Measurements from ENCODE around the gene CASP9.
A peak's percentile ranks its signal among the peaks of the same experiment; 100 is the strongest.
"Not testable (repeated sequence)": the region's sequence is repeated elsewhere in the genome, so short reads cannot be mapped to it uniquely, and the experiment has no call there.

The CASP9 gene

GRCh38 chr1:15493869-15494390 is 30.1 kb downstream of the CASP9 start:
- DNase-seq, result no peak

DNA sequence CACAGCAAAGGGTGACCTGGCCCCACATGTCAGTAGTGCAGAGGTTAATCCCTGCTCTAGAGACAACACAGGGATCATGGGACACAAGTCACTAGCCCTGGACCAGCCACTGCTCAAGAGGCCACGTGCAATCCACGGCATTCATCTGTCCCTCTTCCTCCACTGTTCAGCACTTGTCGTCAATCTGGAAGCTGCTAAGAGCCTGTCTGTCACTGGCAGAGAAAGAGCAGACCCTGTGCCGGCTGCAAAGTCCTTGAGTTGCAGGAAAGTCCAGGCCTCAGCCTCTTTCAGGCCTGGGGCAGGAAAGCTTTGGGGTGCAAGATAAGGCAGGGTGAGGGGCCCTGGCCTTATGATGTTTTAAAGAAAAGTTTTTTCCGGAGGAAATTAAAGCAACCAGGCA is 31.4 kb downstream of the CASP9 start:
- no peak for DNase-seq

DNA sequence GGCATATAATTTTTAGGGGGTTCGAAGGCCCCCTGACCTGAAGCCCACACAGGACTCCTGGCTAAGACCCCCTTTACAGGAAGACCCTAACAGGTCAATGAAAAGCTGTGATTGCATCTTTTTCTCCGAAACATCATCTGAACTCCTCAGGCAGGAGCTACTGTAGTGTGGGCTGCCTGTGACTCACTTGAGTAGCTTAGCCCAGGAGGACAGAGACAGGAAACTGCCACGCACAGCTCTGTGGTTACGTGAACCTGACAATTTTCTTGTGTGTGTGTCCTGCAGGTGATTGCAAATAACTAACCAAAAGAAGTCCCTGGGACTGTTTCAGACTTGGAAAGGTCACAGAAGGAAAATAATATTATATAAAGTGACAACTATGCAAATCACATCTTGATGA is 33.0 kb downstream of the CASP9 start:
- not testable (repeated sequence) for DNase-seq

- peak; percentile 47 for DNase-seq
Measured at GRCh38 chr1:15489052-15489736, 34.8 kb downstream of the CASP9 start.

GRCh38 chr1:15488371-15488770 is 35.6 kb downstream of the CASP9 start:
- DNase-seq, result no peak

DNA sequence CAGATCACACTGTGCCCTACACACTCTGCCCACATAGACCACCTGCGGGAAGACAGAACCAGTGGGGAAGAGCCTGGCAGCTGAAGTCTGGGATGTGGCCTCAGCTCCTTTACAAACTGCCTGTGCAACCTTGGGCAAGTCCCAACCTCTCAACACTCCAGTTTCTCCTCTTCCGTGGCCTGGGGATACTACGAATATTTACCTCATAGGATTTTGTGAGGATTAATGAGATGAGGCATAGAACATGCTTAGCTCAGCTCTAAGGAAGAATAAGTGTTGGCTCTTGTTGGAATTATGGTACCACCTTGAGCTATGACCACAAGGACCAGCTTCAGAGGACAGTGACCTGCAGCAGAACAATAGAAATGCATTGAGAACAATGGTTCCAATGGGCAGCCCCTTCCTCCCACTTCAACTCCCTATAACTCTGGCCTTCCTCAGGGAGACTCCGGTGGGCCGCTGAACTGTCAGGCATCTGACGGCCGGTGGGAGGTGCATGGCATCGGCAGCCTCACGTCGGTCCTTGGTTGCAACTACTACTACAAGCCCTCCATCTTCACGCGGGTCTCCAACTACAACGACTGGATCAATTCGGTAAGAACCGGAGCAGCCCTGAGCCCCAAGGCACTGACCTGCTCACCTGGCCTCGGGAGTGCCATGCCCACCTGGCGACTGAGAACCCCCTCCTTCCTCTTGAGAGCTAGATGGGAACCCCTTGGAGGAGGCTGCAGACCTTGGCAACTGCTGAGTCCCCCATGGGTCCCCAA is 37.0 kb downstream of the CASP9 start:
- not testable (repeated sequence) for DNase-seq

DNA sequence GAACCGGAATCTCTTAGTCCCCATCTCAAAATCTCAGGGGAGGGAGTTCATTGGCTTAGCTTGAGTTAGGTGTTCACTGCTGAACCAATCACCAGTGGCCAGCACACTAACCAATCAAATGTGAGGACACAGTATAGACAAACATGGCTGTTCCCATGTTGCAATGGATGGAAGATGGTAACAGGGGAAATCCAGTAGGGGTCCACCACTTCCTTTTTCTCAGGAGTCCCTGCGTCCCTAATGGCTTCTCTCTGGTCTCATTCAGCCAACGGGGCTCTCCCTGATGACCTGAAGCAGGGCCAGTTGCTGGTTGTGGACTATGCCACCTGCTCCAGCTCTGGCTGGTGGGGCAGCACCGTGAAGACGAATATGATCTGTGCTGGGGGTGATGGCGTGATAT is 38.4 kb downstream of the CASP9 start:
- no peak for DNase-seq

DNA sequence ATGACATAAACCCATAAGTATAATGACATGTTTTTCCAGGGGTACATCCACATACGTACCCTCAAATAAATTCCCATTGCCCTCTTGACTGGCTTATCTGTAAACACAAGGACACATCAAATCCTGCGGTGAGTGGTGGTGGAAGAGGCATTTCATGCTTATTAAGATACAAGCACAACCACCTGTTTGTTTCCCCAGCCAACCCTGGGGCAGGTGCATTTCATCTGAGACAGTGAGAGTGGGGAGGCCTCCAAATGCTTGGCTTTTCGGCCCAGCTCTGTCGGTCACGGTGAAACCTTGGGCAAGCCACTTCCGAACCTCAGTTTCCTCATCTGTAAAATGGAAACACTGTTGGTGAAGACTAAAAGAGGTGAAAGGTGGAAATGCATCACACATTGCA is 39.6 kb downstream of the CASP9 start:
- not testable (repeated sequence) for DNase-seq

- DNase-seq, result no peak
Measured at GRCh38 chr1:15483971-15484370, 40.0 kb downstream of the CASP9 start.

DNA sequence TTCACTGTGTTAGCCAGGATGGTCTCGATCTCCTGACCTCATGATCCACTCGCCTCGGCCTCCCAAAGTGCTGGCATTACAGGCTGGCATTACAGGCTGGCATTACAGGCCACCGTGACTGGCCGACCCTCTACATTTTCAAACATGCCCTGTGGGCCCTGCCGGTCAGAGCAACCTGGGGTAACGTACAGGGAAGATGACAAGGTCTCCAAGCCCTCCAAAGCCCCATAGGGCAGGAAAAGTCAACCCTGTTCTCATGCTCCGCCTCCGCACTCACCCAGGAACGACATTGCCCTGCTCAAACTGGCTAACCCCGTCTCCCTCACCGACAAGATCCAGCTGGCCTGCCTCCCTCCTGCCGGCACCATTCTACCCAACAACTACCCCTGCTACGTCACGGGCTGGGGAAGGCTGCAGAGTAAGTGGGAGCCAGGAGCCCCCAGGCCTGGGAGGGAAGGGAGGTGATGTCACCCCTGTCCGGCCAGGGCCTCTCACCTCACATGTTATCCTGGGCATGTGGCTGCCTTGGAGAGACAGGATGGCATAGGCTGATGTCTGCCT is 41.0 kb downstream of the CASP9 start:
- DNase-seq, result not testable (repeated sequence)

- DNase-seq, result not testable (repeated sequence)
Measured at GRCh38 chr1:15482455-15482854, 41.6 kb downstream of the CASP9 start.

- no peak for DNase-seq
Measured at GRCh38 chr1:15479654-15480347, 44.2 kb downstream of the CASP9 start.

DNA sequence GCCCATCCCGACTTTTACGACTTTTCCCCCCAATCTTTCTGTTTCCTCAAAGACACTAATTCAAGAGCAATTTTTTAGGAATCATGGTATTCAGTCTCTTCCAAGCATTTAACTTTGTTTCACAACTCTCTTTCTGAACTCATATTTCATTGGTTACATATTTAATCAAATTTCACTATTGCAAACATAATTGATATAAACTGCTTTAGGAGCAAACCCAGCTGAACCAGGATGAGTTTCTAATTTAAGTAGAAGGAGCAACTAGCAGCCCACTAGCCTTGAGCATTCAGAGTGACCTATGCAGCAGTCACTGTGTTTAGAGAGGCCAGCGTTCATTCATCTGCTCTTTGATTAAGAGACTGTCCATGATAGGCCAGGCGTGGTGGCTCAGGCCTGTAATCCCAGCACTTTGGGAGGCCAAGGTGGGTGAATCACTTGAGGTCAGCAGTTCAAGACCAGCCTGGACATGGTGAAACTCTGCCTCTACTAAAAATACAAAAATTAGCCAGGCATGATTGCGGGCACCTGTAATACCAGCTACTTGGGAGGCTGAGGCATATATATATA is 46.3 kb downstream of the CASP9 start:
- DNase-seq, result no peak

GRCh38 chr1:15476927-15477326 is 47.1 kb downstream of the CASP9 start:
- DNase-seq, result no peak

- no peak for DNase-seq
Measured at GRCh38 chr1:15475752-15476314, 48.2 kb downstream of the CASP9 start, which contains the start of gene CELA2B. TSS of gene CELA2B (plus strand) at chr1:15476104. CDS start at chr1:15476126, 22 bp downstream.

- no peak for DNase-seq
Measured at GRCh38 chr1:15472587-15472986, 51.4 kb downstream of the CASP9 start.

DNA sequence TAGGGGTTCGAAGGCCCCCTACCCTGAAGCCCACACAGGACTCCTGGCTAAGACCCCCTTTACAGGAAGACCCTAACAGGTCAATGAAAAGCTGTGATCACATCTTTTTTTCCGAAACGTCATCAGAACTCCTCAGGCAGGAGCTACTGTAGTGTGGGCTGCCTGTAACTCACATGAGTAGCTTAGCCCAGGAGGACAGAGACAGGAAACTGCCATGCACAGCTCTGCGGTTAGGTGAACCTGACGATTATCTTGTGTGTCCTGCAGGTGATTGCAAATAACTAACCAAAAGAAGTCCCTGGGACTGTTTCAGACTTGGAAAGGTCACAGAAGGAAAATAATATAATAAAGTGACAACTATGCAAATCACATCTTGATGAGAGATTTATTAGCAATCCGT is 52.3 kb downstream of the CASP9 start:
- DNase-seq, result not testable (repeated sequence)

- DNase-seq, result not testable (repeated sequence)
Measured at GRCh38 chr1:15471067-15471466, 52.9 kb downstream of the CASP9 start.

- DNase-seq, result not testable (repeated sequence)
Measured at GRCh38 chr1:15469821-15470448, 54.1 kb downstream of the CASP9 start.

GRCh38 chr1:15469361-15469760 is 54.7 kb downstream of the CASP9 start:
- no peak for DNase-seq

DNA sequence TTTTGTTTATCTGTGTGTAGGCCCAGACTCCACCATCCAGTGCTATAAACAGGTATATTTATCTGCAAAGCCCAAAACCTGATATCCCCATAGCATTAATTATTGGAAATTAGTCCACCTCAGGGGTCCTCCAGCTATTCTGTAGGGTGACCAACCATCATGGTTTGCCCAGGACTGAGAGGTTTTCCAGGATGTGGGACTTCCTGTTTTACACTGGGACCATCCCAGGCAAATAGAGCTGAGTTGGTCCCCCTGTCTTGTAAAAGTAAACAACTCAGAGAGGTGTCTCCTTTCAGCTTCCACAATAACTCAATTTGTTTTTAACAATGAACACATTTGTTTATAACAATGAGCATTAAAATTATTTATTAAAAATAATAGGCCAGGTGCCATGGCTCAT is 55.9 kb downstream of the CASP9 start:
- DNase-seq, result no peak
